ENCODE measurements around the gene TRPM3.
A peak's percentile ranks its signal among the peaks of the same experiment; 100 is the strongest.
"Not testable (repeated sequence)": the region's sequence is repeated elsewhere in the genome, so short reads cannot be mapped to it uniquely, and the experiment has no call there.

TRPM3 gene

DNA sequence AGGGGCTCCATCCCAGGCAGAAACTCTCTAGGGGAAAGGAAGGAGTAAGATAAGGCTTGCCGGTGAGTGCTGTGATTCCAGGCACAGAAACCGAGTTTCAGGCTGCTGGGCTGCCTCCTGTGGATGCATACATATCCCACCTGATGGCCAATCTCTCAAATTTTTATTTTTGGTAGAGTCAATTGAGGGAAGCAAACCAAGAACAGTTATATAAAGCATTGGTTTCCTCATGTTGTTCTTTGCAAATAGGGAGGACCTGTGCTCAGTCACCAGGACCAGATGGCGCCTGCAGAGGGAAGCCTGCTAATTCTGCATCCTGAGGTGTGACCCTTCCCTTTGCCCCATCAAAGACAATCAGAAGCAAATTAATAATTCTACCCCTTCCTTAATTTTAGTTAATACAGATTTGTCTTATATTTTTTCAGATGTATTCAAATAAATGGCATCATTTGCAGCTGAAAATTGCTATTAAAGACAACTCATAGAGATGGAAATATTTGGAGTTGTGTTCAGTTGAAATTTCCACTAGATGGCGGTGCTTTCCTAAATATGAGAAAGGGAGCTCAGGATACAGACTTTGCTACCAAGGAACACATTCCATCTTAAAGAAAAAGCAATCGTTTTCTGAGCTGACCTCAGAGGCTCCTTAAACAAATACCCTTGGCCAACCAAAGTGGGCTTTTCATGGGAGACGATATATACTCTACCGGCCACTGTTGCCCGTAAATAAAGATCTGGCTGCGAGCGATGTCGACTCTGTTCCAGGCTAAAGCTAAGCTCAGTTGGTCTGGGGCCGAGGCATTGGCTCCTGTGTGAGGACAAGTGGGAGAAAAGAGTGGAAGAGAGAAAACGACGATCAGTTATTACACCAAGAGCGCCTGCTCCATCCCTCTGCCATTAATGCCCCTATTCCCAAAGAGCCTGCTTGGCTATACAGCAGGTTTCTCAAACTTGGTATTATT is 481.3 kb downstream of the TRPM3 start:
- 0 out of 2 replicates have a peak, but pooled peaks have one; percentile 19 for TF ChIP-seq CTCF (IDR thresholded peaks at IDR 0.05; ENCODE audit: borderline replicate concordance, insufficient read depth, low read depth, low read length)
- no peak overlapping the region for H3K4me3 ChIP-seq (ENCODE audit: low read depth, low read length)

DNA sequence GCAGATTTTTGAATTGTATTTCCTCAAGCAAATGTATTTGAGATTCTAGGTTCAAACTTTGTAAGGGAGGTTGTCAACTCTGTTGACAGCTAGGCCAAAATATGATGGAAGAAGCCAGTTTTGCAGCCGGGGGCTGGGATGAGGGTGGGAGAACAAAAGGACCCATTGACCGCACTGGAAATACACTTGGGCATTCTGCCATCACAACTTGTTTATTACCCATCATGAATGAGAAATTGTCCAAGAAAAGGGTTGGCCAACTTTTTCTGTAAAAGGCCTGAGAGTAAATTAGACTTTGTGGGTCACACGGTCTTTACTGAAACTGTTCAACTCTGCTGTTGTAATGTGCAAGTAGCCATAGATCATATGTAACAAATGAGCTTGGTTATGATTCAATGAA is 485.6 kb downstream of the TRPM3 start:
- TF ChIP-seq CTCF (IDR thresholded peaks at IDR 0.05; ENCODE audit: borderline replicate concordance, insufficient read depth, low read depth, low read length), result no peak
- no peak overlapping the region for H3K4me3 ChIP-seq (ENCODE audit: low read depth, low read length)

- TF ChIP-seq CTCF (IDR thresholded peaks at IDR 0.05; ENCODE audit: borderline replicate concordance, insufficient read depth, low read depth, low read length), result no peak
- no peak overlapping the region for H3K4me3 ChIP-seq (ENCODE audit: low read depth, low read length)
Observed at GRCh38 chr9:70634696-70635095, 486.7 kb downstream of the TRPM3 start.

DNA sequence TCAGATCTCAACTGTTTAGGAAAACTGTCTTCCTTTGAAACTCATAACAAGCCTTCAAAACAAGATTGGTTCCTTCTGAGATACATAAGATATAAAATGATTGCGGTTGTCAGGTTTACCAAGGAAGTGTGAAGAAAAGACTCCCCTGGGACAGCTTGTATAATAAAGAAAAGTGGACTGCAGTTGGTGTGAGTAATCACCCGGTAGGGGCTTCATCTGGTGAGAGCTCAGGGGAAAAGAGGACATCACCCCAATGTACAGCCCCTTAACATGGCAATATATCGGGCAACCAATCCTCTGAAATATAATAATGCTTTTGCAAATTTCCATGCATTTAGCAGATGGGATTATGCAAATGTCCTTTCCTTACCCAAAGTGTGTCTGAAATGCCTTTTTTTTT is 490.4 kb downstream of the TRPM3 start:
- no peak for TF ChIP-seq CTCF (IDR thresholded peaks at IDR 0.05; ENCODE audit: borderline replicate concordance, insufficient read depth, low read depth, low read length)

DNA sequence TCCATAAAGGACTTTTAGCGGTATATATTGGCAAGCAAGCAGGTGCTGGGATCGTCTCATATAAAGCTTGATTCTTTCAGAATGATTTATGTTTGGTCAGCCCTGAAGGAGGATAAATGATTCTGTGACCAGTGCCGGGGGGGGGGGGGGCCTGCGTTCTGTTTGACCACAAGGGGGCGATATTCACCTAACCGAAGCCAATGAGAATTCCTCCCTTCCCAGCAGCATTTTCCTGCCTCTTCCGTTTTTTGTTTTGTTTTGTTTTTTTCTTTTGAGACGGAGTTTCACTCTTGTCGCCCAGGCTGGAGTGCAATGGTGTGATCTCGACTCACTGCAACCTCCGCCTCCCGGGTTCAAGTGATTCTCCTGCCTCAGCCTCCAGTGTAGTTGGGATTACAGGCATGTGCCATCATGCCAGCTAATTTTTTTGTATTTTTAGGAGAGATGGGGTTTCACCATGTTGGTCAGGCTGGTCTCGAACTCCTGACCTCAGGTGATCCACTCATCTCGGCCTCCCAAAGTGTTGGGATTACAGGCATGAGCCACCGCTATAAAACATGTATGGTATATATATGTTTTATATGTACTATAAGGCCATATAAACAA is 492.2 kb downstream of the TRPM3 start:
- H3K4me3 ChIP-seq (ENCODE audit: low read depth, low read length), result not testable (repeated sequence)
- TF ChIP-seq CTCF (IDR thresholded peaks at IDR 0.05; ENCODE audit: borderline replicate concordance, insufficient read depth, low read depth, low read length), result peak; percentile 31; the same call in 1 of the 2 replicates

More for the DNA sequence above, 490.4 kb downstream of the TRPM3 start:
- H3K4me3 ChIP-seq (ENCODE audit: low read depth, low read length), result no peak overlapping the region

- no peak for TF ChIP-seq CTCF (IDR thresholded peaks at IDR 0.05; ENCODE audit: borderline replicate concordance, insufficient read depth, low read depth, low read length)
- H3K4me3 ChIP-seq (ENCODE audit: low read depth, low read length), result no peak overlapping the region
Observed at GRCh38 chr9:70625078-70625477, 496.3 kb downstream of the TRPM3 start.
